H1 (cell line): Measurements from ENCODE around the gene IPO13.

Experiments used
- EP300 ChIP-seq, 2 experiments: IDR thresholded peaks; 1 replicate in 1 of 2; 2 replicates in 1 of 2; pipeline ENCODE4 v1.6.1; 2011 to 2012; ENCODE audit warnings: low read depth in 2 of 2, low read length in 2 of 2, mild to moderate bottlenecking in 2 of 2, borderline replicate concordance in 1 of 2, inconsistent platforms in 1 of 2, moderate library complexity in 1 of 2
- EZH2 ChIP-seq: fragments of 200-600 bp; sonication (generic); IDR thresholded peaks from 2 replicates; pipeline ENCODE4 v1.7.1; 2012; ENCODE audit warnings: low read depth, mild to moderate bottlenecking, moderate library complexity, low read length, inconsistent platforms; ENCODE audit not compliant: severe bottlenecking
- GABPA ChIP-seq: IDR thresholded peaks from 2 replicates; pipeline ENCODE4 v1.6.1; 2011; ENCODE audit warnings: mild to moderate bottlenecking, low read length, moderate library complexity, borderline replicate concordance; ENCODE audit not compliant: insufficient read depth
- KDM5A ChIP-seq: fragments of 200-600 bp; IDR thresholded peaks from 2 replicates; pipeline ENCODE4 v1.7.1; 2012; ENCODE audit warnings: mild to moderate bottlenecking, low read length, inconsistent platforms, mixed read lengths
- POLR2A ChIP-seq, 2 experiments: IDR thresholded peaks; 1 replicate in 1 of 2; 2 replicates in 1 of 2; pipeline ENCODE4 v1.6.1; 2011; ENCODE audit warnings: low read depth in 2 of 2, low read length in 2 of 2, mild to moderate bottlenecking in 2 of 2; ENCODE audit errors: control extremely low read depth in 1 of 2
- POLR2AphosphoS5 ChIP-seq: IDR thresholded peaks from 2 replicates; pipeline ENCODE4 v1.6.1; 2011; ENCODE audit warnings: low read depth, low read length
- RAD21 ChIP-seq, 2 experiments: IDR thresholded peaks in 1 of 2; conservative IDR thresholded peaks in 1 of 2; 2 replicates each; pipeline ENCODE4 v1.6.1; 2011; ENCODE audit warnings: low read depth in 2 of 2, low read length in 2 of 2, improper control_type of control experiment in 1 of 2, inconsistent platforms in 1 of 2, mild to moderate bottlenecking in 1 of 2, moderate library complexity in 1 of 2
- RBBP5 ChIP-seq: IDR thresholded peaks from 2 replicates; pipeline ENCODE4 v1.7.1; 2012; ENCODE audit warnings: low read depth, mild to moderate bottlenecking, inconsistent platforms, low read length, moderate library complexity, borderline replicate concordance
- RFX5 ChIP-seq: IDR thresholded peaks from 2 replicates; pipeline ENCODE4 v1.6.1; 2011; ENCODE audit warnings: low read depth, low read length, improper control_type of control experiment, borderline replicate concordance
- SIN3A ChIP-seq, 2 experiments: IDR thresholded peaks in 1 of 2; conservative IDR thresholded peaks in 1 of 2; 2 replicates each; pipeline ENCODE4 v1.6.1; 2011 to 2012; ENCODE audit warnings: low read length in 2 of 2, improper control_type of control experiment in 1 of 2, low read depth in 1 of 2, mild to moderate bottlenecking in 1 of 2
- SUZ12 ChIP-seq: fragments of 200-600 bp; sonication (generic); IDR thresholded peaks from 2 replicates; pipeline ENCODE4 v1.6.1; 2012; ENCODE audit warnings: mild to moderate bottlenecking, inconsistent platforms, low read length, moderate library complexity, mixed read lengths
- TF ChIP-seq, protein P1 (sequence below), 3 experiments: IDR thresholded peaks; 1 replicate in 2 of 3; 2 replicates in 1 of 3; pipeline versions ENCODE4 v1.5.1 to v1.6.1; 2011; ENCODE audit warnings: low read length in 3 of 3, mild to moderate bottlenecking in 3 of 3, inconsistent platforms in 2 of 3, low read depth in 1 of 3, moderate library complexity in 1 of 3; ENCODE audit not compliant: insufficient read depth in 1 of 3; ENCODE audit errors: control extremely low read depth in 1 of 3
- TF ChIP-seq, protein P2 (sequence below): IDR thresholded peaks from 2 replicates; pipeline ENCODE4 v1.6.1; 2012; ENCODE audit warnings: inconsistent platforms

DNA sequence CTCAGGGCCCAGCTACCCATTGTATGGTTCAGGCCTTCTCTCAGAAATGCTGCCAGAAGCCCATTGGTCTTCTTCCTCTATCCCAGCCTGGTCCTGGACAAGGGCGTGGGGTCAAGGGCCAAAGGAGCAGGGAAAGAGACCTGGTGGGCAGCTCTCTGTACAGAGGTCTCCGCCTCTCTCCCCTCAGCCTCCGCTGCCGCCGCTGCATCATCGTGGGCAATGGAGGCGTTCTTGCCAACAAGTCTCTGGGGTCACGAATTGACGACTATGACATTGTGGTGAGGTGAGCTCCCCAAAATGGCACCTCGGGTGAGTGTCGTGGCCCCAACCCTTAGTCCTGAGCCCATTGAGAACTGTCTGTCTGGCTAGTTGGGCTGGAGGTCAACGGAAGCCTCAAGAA is 47.8 kb upstream of the IPO13 start:
- TF ChIP-seq, protein P1, sequence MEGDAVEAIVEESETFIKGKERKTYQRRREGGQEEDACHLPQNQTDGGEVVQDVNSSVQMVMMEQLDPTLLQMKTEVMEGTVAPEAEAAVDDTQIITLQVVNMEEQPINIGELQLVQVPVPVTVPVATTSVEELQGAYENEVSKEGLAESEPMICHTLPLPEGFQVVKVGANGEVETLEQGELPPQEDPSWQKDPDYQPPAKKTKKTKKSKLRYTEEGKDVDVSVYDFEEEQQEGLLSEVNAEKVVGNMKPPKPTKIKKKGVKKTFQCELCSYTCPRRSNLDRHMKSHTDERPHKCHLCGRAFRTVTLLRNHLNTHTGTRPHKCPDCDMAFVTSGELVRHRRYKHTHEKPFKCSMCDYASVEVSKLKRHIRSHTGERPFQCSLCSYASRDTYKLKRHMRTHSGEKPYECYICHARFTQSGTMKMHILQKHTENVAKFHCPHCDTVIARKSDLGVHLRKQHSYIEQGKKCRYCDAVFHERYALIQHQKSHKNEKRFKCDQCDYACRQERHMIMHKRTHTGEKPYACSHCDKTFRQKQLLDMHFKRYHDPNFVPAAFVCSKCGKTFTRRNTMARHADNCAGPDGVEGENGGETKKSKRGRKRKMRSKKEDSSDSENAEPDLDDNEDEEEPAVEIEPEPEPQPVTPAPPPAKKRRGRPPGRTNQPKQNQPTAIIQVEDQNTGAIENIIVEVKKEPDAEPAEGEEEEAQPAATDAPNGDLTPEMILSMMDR (IDR thresholded peaks at IDR 0.05; ENCODE audit: control extremely low read depth in 1 of 3, insufficient read depth in 1 of 3, low read depth in 1 of 3, low read length in 3 of 3) = no peak
- no peak for TF ChIP-seq POLR2AphosphoS5
- TF ChIP-seq POLR2A (IDR thresholded peaks at IDR 0.05; ENCODE audit: control extremely low read depth in 1 of 2, low read depth in 2 of 2, low read length in 2 of 2) = no peak
- no peak for TF ChIP-seq KDM5A
- no peak for TF ChIP-seq RAD21 (IDR thresholded peaks at IDR 0.05 in 1 of 2, conservative IDR thresholded peaks at IDR 0.05 in 1 of 2; ENCODE audit: low read depth in 2 of 2, low read length in 2 of 2)
- no peak for TF ChIP-seq RBBP5
- TF ChIP-seq SIN3A (conservative IDR thresholded peaks at IDR 0.05 in 1 of 2, IDR thresholded peaks at IDR 0.05 in 1 of 2; ENCODE audit: low read depth in 1 of 2, low read length in 2 of 2) = no peak
- no peak for TF ChIP-seq EP300 (IDR thresholded peaks at IDR 0.05; ENCODE audit: borderline replicate concordance in 1 of 2, low read depth in 2 of 2, low read length in 2 of 2)
- no peak for TF ChIP-seq SUZ12
- no peak for TF ChIP-seq EZH2
- no peak for TF ChIP-seq RFX5
- TF ChIP-seq GABPA = no peak
- TF ChIP-seq, protein P2, sequence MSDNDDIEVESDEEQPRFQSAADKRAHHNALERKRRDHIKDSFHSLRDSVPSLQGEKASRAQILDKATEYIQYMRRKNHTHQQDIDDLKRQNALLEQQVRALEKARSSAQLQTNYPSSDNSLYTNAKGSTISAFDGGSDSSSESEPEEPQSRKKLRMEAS = no peak
